GM21529 (cell line): ENCODE data around the gene BZW2.

Source experiments
- ATAC-seq: cut with Tn5 transposase; IDR thresholded peaks from one replicate; pipeline ENCODE4 v1.9.1; 2021; ENCODE audit not compliant: unreplicated experiment

The BZW2 gene

DNA sequence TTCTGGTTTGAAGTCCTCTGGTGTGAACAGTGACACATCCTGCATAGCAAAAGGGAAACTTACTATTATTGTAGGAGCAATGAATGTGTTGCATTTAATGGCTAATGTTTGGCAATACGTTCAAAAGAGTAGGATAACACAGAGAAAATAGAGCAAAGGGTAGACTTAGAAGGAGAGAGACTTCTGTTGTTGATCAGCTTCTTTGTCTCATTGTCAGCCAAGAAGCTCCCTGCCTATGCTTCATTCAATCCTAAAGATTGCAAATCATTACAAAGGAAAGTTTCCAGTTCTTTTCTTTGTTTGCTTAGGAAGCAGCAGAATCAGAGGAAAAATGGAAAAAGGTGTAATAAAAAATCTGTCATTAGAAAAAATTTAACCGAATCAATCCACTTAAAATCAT is 99.7 kb downstream of the BZW2 start:
- ATAC-seq, result no peak

DNA sequence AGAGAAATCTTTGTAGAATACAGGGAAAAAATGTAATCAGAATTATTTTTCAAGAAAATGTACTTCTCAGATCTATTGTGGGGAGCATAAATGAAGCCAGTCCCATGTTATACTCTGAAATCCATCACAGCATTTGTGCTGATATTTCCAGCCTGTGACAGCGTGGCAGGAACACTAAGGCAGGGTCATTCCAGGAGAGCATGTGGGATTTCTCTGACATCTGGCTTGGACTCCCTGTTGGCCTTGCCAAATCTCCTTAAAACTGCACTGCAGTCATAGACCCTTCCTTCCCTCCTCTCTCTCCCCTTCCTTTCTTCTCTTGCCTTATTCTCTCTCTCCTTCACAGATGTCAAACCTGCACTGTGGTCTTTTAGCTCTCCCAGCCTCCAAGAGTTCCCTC is 101.1 kb downstream of the BZW2 start:
- no peak for ATAC-seq

DNA sequence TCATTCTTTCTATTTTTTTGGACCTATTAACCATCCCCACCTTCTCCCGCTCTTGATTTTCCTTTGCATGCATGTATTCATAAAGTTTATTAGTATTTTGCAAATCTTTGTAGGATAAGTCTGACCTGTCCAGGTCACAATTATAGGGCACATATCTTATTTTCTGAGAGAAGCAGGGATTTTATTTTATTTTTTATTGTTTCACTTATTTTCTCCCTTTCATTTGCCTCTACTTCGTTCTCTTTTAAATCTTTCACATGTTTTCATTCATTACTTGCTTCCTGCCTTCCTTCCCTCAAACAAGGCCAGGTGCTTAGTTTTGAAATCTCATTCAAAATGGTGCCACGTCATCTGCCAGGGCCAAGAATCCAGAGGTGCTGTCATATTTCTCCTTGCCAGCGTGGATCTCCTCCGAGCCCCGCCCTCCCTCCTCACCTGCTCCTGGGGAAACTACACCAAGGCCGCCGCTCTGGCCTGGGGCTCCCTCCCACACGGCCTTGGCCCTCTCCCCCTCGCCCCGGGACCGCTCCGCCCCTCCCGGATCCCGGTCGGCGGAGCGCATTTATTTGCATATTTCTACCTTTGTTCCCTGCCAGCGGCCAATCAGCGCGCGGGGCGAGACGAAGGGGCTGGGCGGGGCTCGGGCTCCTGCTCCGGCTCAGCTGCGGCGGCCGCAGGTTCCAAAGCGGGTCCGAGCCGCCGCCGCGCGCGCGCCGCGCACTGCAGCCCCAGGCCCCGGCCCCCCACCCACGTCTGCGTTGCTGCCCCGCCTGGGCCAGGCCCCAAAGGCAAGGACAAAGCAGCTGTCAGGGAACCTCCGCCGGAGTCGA is 107.3 kb downstream of the BZW2 start, which contains the start of gene TSPAN13:
Gene TSPAN13, plus strand, starts transcription at position 654 of the 830 bp plus-strand sequence. CDS start 213 bp downstream, outside the sequence.
- ATAC-seq, result peak; percentile 84

DNA sequence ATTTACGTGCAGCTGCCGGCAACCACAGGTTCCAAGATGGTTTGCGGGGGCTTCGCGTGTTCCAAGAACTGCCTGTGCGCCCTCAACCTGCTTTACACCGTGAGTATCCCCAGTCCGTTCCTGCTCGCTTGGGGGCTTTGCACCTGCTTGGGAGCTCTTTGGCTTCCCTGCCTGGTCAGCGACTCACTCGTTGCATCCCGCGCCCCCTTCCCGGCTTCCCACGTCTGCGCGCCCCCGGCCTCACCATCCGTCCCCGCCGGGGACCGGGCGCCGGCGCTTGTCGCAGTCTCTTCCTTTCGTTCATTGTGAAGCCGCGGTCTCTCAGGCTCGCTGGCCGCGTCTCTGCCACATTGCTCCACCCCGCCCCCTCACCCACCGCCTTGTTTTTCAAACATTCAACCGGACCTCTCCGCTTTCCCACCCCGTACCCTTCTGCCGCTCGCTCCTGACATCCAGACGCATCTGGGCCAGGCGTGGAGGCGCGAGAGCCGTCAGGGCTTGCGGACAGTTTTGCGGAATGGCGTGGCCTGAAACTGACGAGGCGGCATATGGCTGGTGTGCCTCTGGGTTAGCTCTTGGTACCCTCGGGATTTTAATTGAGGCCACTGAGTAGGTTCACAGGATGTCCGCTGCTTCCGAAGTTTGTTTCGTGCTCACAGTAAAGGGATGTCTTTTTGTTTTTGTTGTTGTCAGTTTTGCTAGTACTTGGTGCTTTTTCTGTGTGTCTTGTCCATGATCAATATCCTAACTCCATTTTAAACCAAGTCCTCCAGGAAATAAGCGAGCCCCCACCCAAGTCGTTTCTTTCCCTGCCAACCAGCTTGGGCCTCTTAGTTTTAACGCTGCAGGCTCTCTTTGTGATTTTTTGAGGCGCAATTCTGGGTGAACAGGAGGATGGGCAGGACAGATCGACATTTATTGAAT is 108.2 kb downstream of the BZW2 start:
- peak; percentile 16 for ATAC-seq

DNA sequence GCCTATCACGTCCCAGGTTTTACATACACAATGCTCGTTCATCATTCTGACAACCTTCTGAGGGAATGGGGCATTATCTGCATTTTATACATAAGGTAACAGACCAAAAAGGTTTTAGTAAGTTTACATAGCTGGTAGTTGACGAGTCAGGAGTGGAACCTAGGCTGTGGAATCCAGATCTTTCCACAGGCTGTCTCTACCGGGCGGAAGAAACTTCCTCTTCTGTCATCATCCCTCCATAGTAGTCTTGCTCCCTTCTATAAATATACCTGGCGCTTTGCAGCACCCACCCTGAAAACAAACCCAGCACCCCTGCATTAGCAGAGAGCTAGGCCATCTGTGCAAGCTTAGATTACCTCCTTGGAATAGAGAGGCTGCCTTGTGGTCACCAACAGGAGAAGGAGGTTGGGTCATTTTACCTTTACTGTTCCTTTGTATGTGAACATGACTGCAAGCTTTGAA is 108.9 kb downstream of the BZW2 start:
- no peak for ATAC-seq

DNA sequence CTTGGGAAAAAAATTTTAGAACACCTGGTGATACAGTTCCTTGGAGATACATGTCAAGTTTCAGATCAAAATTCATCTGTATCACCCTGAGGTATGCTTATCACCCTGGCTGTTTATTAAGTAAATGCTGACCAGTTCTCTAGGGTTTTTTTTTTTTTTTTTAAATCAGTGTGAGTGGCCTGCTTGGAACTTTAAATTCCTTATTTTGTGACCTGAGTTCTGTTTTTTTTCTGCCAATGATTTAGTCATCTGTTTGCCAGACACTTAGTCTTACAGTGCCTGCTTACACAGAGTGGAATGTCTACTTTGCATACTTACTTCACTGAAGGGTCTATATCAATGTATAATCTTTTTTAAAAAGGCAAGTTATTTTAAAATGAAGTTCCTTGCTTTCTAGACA is 109.4 kb downstream of the BZW2 start:
- no peak for ATAC-seq
